GM12878 (cell line): ENCODE data around the gene SSNA1. TPM values are rescaled to one million over a fixed set of nuclear protein-coding genes. Genes with fewer than 3 reads are reported as not detected.

Source experiments
- ATAC-seq: fragments of 200-7000 bp; cut with Tn5 transposase; 3 replicates; pipeline ENCODE4 v1.9.1; 2020; ENCODE audit warnings: mild to moderate bottlenecking, moderate library complexity
- BruUV-seq: library from RNA; stranded (reverse); fragments of 400-500 nt; replicated peaks from 2 replicates; lab custom pipeline; 2021; lab: Mats Ljungman, UMichigan
- CTCF ChIA-PET: fragments of 300-600 bp; sonication (Branson Sonifier 250); formaldehyde crosslinking; extraction: SDS; loops from one replicate; lab custom pipeline; 2021; ENCODE audit warnings: inconsistent platforms; lab: Yijun Ruan, JAX
- POLR2A ChIA-PET: fragments of 350-600 bp; formaldehyde crosslinking; extraction: SDS; loops from one replicate; lab custom pipeline; 2021; ENCODE audit warnings: inconsistent platforms; lab: Charles Lee
- RAD21 ChIA-PET: fragments of 300-600 bp; sonication (Branson Sonifier 250); formaldehyde crosslinking; loops from one replicate; lab custom pipeline; 2023; ENCODE audit warnings: antibody characterized with exemption; ENCODE audit not compliant: unreplicated experiment; lab: Charles Lee
- SMC1A ChIA-PET: fragments of 300-600 bp; sonication (Branson Sonifier 250); formaldehyde crosslinking; loops from one replicate; lab custom pipeline; 2023; ENCODE audit not compliant: unreplicated experiment, uncharacterized antibody; lab: Charles Lee
- DNase-seq: peaks from one replicate; pipeline ENCODE4 v3.0.0-alpha.2; 2011; ENCODE audit warnings: low read depth, low spot score
- FAIRE-seq: peaks from 3 replicates; lab custom pipeline; 2011; peaks lifted over from hg19 to GRCh38; lab: Jason Lieb, UNC
- H2AFZ ChIP-seq: 2 replicates; pipeline ENCODE4 v1.6.0; 2011; ENCODE audit warnings: low read depth, low read length, control low read depth; ENCODE audit not compliant: control insufficient read depth
- H3K27ac ChIP-seq: 2 replicates; pipeline ENCODE4 v1.5.1; 2011; ENCODE audit warnings: control low read depth; ENCODE audit not compliant: control insufficient read depth, insufficient read depth
- H3K27me3 ChIP-seq, 2 experiments: replicated peaks in 1 of 2; 2 replicates each; pipeline versions ENCODE4 v1.6.0 to v1.6.1; 2011; ENCODE audit warnings: low read length in 1 of 2; ENCODE audit not compliant: control insufficient read depth in 2 of 2, insufficient read depth in 2 of 2
- H3K36me3 ChIP-seq, 2 experiments: 2 replicates each; pipeline ENCODE4 v1.5.1; 2011; ENCODE audit warnings: low read length in 1 of 2; ENCODE audit not compliant: control insufficient read depth in 2 of 2, insufficient read depth in 2 of 2
- H3K4me1 ChIP-seq: 2 replicates; pipeline ENCODE4 v1.6.1; 2011; ENCODE audit warnings: mild to moderate bottlenecking, low read length, moderate library complexity, mixed read lengths; ENCODE audit not compliant: control insufficient read depth, insufficient read depth
- H3K4me2 ChIP-seq: 2 replicates; pipeline ENCODE4 v1.6.0; 2011; ENCODE audit warnings: control low read depth; ENCODE audit not compliant: control insufficient read depth, insufficient read depth
- H3K4me3 ChIP-seq: fragments of 200-600 bp; sonication (generic); 2 replicates; pipeline ENCODE4 v1.5.1; 2016
- H3K79me2 ChIP-seq: 2 replicates; pipeline ENCODE4 v1.6.0; 2011; ENCODE audit warnings: low read length; ENCODE audit not compliant: control insufficient read depth, insufficient read depth
- H3K9ac ChIP-seq: 2 replicates; pipeline ENCODE4 v1.8.0; 2011; ENCODE audit warnings: low read length, control low read depth, mixed read lengths; ENCODE audit not compliant: control insufficient read depth, insufficient read depth
- H3K9me3 ChIP-seq: replicated peaks from 3 replicates; pipeline ENCODE4 v1.5.1; 2011; ENCODE audit warnings: mild to moderate bottlenecking, low read length; ENCODE audit not compliant: control insufficient read depth, insufficient read depth
- H4K20me1 ChIP-seq: 2 replicates; pipeline ENCODE4 v1.6.0; 2011; ENCODE audit not compliant: control insufficient read depth, insufficient read depth
- ASH2L ChIP-seq: fragments of 300-600, 200-600 bp; sonication (generic); IDR thresholded peaks from 2 replicates; pipeline ENCODE4 v1.6.1; 2017; ENCODE audit warnings: low read depth, mild to moderate bottlenecking, borderline replicate concordance
- BCL11A ChIP-seq: IDR thresholded peaks from 2 replicates; pipeline ENCODE4 v1.6.1; 2011; ENCODE audit warnings: low read depth, low read length
- BHLHE40 ChIP-seq, 2 experiments: fragments of 450-650 bp in 1 of 2; IDR thresholded peaks; 2 replicates each; pipeline ENCODE4 v1.6.1; 2011 to 2017; ENCODE audit warnings: low read depth in 2 of 2, borderline replicate concordance in 1 of 2, improper control_type of control experiment in 1 of 2, low read length in 1 of 2, mild to moderate bottlenecking in 1 of 2
- CHD2 ChIP-seq: IDR thresholded peaks from 2 replicates; pipeline ENCODE4 v1.6.1; 2011; ENCODE audit warnings: low read depth, low read length, improper control_type of control experiment, borderline replicate concordance
- CREB1 ChIP-seq: IDR thresholded peaks from 2 replicates; pipeline ENCODE4 v1.6.1; 2012; ENCODE audit warnings: low read depth, mild to moderate bottlenecking, inconsistent platforms
- DPF2 ChIP-seq: fragments of 450-650 bp; IDR thresholded peaks from 2 replicates; pipeline ENCODE4 v1.6.1; 2017; ENCODE audit warnings: mild to moderate bottlenecking
- ESRRA ChIP-seq: IDR thresholded peaks from 2 replicates; pipeline ENCODE4 v1.6.1; 2012; ENCODE audit warnings: mild to moderate bottlenecking, low read length, improper control_type of control experiment
- MTA2 ChIP-seq: fragments of 450-650 bp; IDR thresholded peaks from 2 replicates; pipeline ENCODE4 v1.6.1; 2016; ENCODE audit warnings: low read depth, mild to moderate bottlenecking, moderate library complexity
- PBX3 ChIP-seq: IDR thresholded peaks from 2 replicates; pipeline ENCODE4 v1.6.1; 2011; ENCODE audit warnings: mild to moderate bottlenecking, low read depth, low read length, moderate library complexity; ENCODE audit not compliant: insufficient replicate concordance
- PKNOX1 ChIP-seq: fragments of 450-650 bp; IDR thresholded peaks from 2 replicates; pipeline ENCODE4 v1.6.1; 2016; ENCODE audit warnings: mild to moderate bottlenecking
- POLR2AphosphoS2 ChIP-seq: IDR thresholded peaks from 2 replicates; pipeline ENCODE4 v1.6.1; 2011; ENCODE audit warnings: low read depth, mild to moderate bottlenecking, low read length, improper control_type of control experiment, moderate library complexity
- RAD21 ChIP-seq: IDR thresholded peaks from 2 replicates; pipeline ENCODE4 v1.6.1; 2011; ENCODE audit warnings: mild to moderate bottlenecking, low read depth, low read length, moderate library complexity; ENCODE audit not compliant: insufficient read depth
- SIX5 ChIP-seq: IDR thresholded peaks from 2 replicates; pipeline ENCODE4 v1.6.1; 2011; ENCODE audit warnings: mild to moderate bottlenecking, low read depth, low read length, moderate library complexity; ENCODE audit not compliant: severe bottlenecking
- ZNF207 ChIP-seq: fragments of 450-650 bp; IDR thresholded peaks from 2 replicates; pipeline ENCODE4 v1.6.1; 2014; ENCODE audit warnings: antibody characterized with exemption, mild to moderate bottlenecking, borderline replicate concordance
- WGBS: methylation state at CpG from one replicate; pipeline ENCODE4 v1.1.6; 2016; ENCODE audit warnings: low lambda C conversion rate; ENCODE audit not compliant: insufficient replicate concordance, insufficient coverage; ENCODE audit errors: missing lambda C conversion rate; 5-methylcytosine and 5-hydroxymethylcytosine counted together
- in situ Hi-C: fragments of 300-500 bp; cut with MboI; formaldehyde crosslinking; loops from 9 replicates; pipeline ENCODE4 v1.14.3; 2018; ENCODE audit warnings: mixed read lengths
- intact Hi-C: fragments of 100-400 bp; cut with micrococcal nuclease; formaldehyde crosslinking; loops from one replicate; pipeline ENCODE4 v1.14.2; 2022; ENCODE audit not compliant: unreplicated experiment
- polyA plus RNA-seq, 11 experiments: library from polyadenylated mRNA; depleted of rRNA in 4 of 11; unstranded in 6 of 11; stranded (reverse) in 5 of 11; fragments of >200 nt; fragmentation: Nextera tagmentation in 4 of 11; fragmentation: Illumina TruSeq in 1 of 11; extraction: Ambion mirVana in 4 of 11; extraction: Trizol in 1 of 11; gene quantifications; 1 replicate in 1 of 11; 2 replicates in 10 of 11; pipeline versions ENCODE4 v1.2.1 to v1.2.3, GENCODE V29; 2011 to 2016; ENCODE audit warnings: inconsistent platforms in 2 of 11, missing spikeins in 2 of 11, low read depth in 1 of 11
- total RNA-seq, 4 experiments: library from RNA; depleted of rRNA in 3 of 4; stranded (reverse); fragments of >200 nt in 3 of 4; fragmentation: Illumina TruSeq in 1 of 4; extraction: Trizol in 1 of 4; gene quantifications; 2 replicates each; pipeline versions ENCODE4 v1.2.1 to v1.2.3, GENCODE V29; 2013 to 2021
- TF ChIP-seq, protein P1 (sequence below): IDR thresholded peaks from 2 replicates; pipeline ENCODE4 v1.6.1; 2012; ENCODE audit warnings: low read length, inconsistent platforms
- TF ChIP-seq, protein P2 (sequence below): fragments of 450-650 bp; IDR thresholded peaks from 2 replicates; pipeline ENCODE4 v1.6.1; 2018; ENCODE audit warnings: borderline replicate concordance, mild to moderate bottlenecking; ENCODE audit not compliant: partially characterized antibody

SSNA1 gene
- total and polyA plus RNA-seq, 10 of the 15 experiments (the other 5 are each of a cell fraction or from before 2014, with no cell fraction given) = 0.63 to 139 (median 78.0) TPM

GRCh38 chr9:137168904-137169856, 19.3 kb upstream of the SSNA1 start:
- Histone ChIP-seq H3K27me3 (peaks cover 0 to 8% of the 10 kb centered on the region in 2 experiments; a peak in 3 of 4 replicates), H3K36me3 (no peaks in the 10 kb centered on the region), H3K4me3 (peak overlapping the region; percentile 53; the same call in 1 of the 2 replicates), H3K4me2 (peak overlapping the region; percentile 82), H3K4me1 (peaks cover 8% of the 10 kb centered on the region; the same call in 1 of the 2 replicates), H3K79me2 (no peaks in the 10 kb centered on the region), H2AFZ (peak overlapping the region; percentile 60), H3K9me3 (no peaks in the 10 kb centered on the region), H3K27ac (no peak overlapping the region), H4K20me1 (no peaks in the 10 kb centered on the region), H3K9ac (no peak overlapping the region)
- no TSS peak for BruUV-seq
- in situ Hi-C loops = no loop called here
- peak; percentile 79 for ATAC-seq
- intact Hi-C loops = no loop called here
- CTCF ChIA-PET = interaction anchor here (1.1 to 1.4 kb wide), 2 partner anchors 38 to 58 kb away, joined by 3 to 5 read pairs; partner anchors contain the start of gene RNF224
- FAIRE-seq = no peak
- SMC1A ChIA-PET = interaction anchor here (2.7 kb wide), 1 partner anchor 19 kb away, joined by 8 read pairs; no protein-coding TSS in a partner anchor
- POLR2A ChIA-PET = interaction anchor here (0.5 to 4.4 kb wide), 10 partner anchors 11 to 82 kb away, joined by 3 to 37 read pairs (median 6); partner anchors contain the start of genes ANAPC2, MAN1B1 and SSNA1
- RAD21 ChIA-PET = interaction anchor here (0.8 to 4.3 kb wide), 3 partner anchors 19 to 73 kb away, joined by 3 to 25 read pairs (median 3); no protein-coding TSS in a partner anchor
- 3% methylated on average over 66 of the region's 124 CpGs for WGBS
- no peak for DNase-seq
- no peak for TF ChIP-seq CREB1
- no peak for TF ChIP-seq PBX3
- TF ChIP-seq, protein P1, sequence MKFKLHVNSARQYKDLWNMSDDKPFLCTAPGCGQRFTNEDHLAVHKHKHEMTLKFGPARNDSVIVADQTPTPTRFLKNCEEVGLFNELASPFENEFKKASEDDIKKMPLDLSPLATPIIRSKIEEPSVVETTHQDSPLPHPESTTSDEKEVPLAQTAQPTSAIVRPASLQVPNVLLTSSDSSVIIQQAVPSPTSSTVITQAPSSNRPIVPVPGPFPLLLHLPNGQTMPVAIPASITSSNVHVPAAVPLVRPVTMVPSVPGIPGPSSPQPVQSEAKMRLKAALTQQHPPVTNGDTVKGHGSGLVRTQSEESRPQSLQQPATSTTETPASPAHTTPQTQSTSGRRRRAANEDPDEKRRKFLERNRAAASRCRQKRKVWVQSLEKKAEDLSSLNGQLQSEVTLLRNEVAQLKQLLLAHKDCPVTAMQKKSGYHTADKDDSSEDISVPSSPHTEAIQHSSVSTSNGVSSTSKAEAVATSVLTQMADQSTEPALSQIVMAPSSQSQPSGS = no peak
- no peak for TF ChIP-seq ZNF207
- no peak for TF ChIP-seq BCL11A
- no peak for TF ChIP-seq ASH2L
- TF ChIP-seq POLR2AphosphoS2 = no peak
- no peak for TF ChIP-seq ESRRA
- no peak for TF ChIP-seq CHD2
- TF ChIP-seq BHLHE40 (IDR thresholded peaks at IDR 0.05; ENCODE audit: borderline replicate concordance in 1 of 2, low read depth in 2 of 2, low read length in 1 of 2) = peak in 1 of 2 experiments; percentile 94; a peak in 3 of 4 replicates
- TF ChIP-seq MTA2 = no peak
- no peak for TF ChIP-seq PKNOX1
- no peak for TF ChIP-seq SIX5
- TF ChIP-seq, protein P2, sequence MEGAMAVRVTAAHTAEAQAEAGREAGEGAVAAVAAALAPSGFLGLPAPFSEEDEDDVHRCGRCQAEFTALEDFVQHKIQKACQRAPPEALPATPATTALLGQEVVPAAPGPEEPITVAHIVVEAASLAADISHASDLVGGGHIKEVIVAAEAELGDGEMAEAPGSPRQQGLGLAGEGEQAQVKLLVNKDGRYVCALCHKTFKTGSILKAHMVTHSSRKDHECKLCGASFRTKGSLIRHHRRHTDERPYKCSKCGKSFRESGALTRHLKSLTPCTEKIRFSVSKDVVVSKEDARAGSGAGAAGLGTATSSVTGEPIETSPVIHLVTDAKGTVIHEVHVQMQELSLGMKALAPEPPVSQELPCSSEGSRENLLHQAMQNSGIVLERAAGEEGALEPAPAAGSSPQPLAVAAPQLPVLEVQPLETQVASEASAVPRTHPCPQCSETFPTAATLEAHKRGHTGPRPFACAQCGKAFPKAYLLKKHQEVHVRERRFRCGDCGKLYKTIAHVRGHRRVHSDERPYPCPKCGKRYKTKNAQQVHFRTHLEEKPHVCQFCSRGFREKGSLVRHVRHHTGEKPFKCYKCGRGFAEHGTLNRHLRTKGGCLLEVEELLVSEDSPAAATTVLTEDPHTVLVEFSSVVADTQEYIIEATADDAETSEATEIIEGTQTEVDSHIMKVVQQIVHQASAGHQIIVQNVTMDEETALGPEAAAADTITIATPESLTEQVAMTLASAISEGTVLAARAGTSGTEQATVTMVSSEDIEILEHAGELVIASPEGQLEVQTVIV = no peak
- no peak for TF ChIP-seq RAD21
- TF ChIP-seq DPF2 = peak; percentile 55
